Skeletal muscle satellite cell (primary cell): ENCODE results near the gene CALU. TPM values are rescaled to one million over a fixed set of nuclear protein-coding genes. Genes with fewer than 3 reads are reported as not detected.
A peak's percentile ranks its signal among the peaks of the same experiment; 100 is the strongest.

Source experiments
- H3K27me3 ChIP-seq: 2 replicates; pipeline ENCODE4 v1.7.0; 2013; ENCODE audit warnings: low read length; ENCODE audit not compliant: control insufficient read depth, insufficient read depth
- H3K36me3 ChIP-seq: 2 replicates; pipeline ENCODE4 v1.7.0; 2013; ENCODE audit warnings: mild to moderate bottlenecking, control low read depth, low read length; ENCODE audit not compliant: insufficient read depth
- H3K4me1 ChIP-seq: 2 replicates; pipeline ENCODE4 v1.7.0; 2013; ENCODE audit warnings: low read length; ENCODE audit not compliant: control insufficient read depth, insufficient read depth
- H3K4me2 ChIP-seq: 2 replicates; pipeline ENCODE4 v1.7.0; 2013; ENCODE audit warnings: mild to moderate bottlenecking, low read length
- H3K4me3 ChIP-seq: 2 replicates; pipeline ENCODE4 v1.7.0; 2013; ENCODE audit warnings: low read length
- H3K9ac ChIP-seq: 2 replicates; pipeline ENCODE4 v1.7.0; 2013; ENCODE audit warnings: mild to moderate bottlenecking, low read depth, low read length, moderate library complexity
- H3K9me3 ChIP-seq: replicated peaks from 2 replicates; pipeline ENCODE4 v1.7.0; 2013; ENCODE audit warnings: mild to moderate bottlenecking, control low read depth, low read length
- small RNA-seq: library from RNA; depleted of rRNA; stranded (forward); fragments of <200 nt; gene quantifications from one replicate; pipeline ENCODE3, GENCODE V24; 2012

The CALU gene

GRCh38 chr7:128818694-128819093, 79.5 kb downstream of the CALU start:
- no peaks in the 10 kb centered on the region for H3K36me3 ChIP-seq

More at GRCh38 chr7:128818694-128819093, 79.5 kb downstream of the CALU start:
- Histone ChIP-seq H3K4me2 (no peak overlapping the region), H3K9me3 (no peaks in the 10 kb centered on the region), H3K9ac (no peak overlapping the region), H3K27me3 (peaks cover 22% of the 10 kb centered on the region), H3K4me3 (no peak overlapping the region), H3K4me1 (no peaks in the 10 kb centered on the region)

Small RNA genes lying within 50 kb of the gene (small RNA-seq; reads per million reads assigned to genes)
- not detected for gene RN7SL81P
- gene RNA5SP242, result 2.2 reads per million, percentile 68 among the genes with 10 or more reads in this experiment
- gene RNA5SP243, result 0.28 reads per million
